ENCODE measurements around the gene TDRD10. TPM values are rescaled to one million over a fixed set of nuclear protein-coding genes. Genes with fewer than 3 reads are reported as not detected.

The TDRD10 gene
- total RNA-seq, 1 experiment from 2014 or later, result not detected

- no peaks in the 10 kb centered on the region for H3K79me2 ChIP-seq (ENCODE audit: low read depth)
- no peak overlapping the region for H3K4me3 ChIP-seq
- H4K20me1 ChIP-seq (ENCODE audit: insufficient read depth), result no peaks in the 10 kb centered on the region
- H3K4me2 ChIP-seq, result no peak overlapping the region
- TF ChIP-seq CTCF (conservative IDR thresholded peaks at IDR 0.05) (no peak), EZH2 (IDR thresholded peaks at IDR 0.05; ENCODE audit: low read depth) (no peak)
- no peak for DNase-seq
- peaks cover 79% of the 10 kb centered on the region for H3K27me3 ChIP-seq (ENCODE audit: insufficient read depth, low read depth)
- intact Hi-C loops (cut with micrococcal nuclease; ENCODE audit: unreplicated experiment), result no loop called here
- BruUV-seq (replicated peaks), result no TSS peak
- no peaks in the 10 kb centered on the region for H3K9me3 ChIP-seq (ENCODE audit: insufficient read depth, low read depth)
- ChIA-PET POLR2A (ENCODE audit: unreplicated experiment) (no interaction called here), CTCF (no interaction called here)
- no peaks in the 10 kb centered on the region for H3K36me3 ChIP-seq (ENCODE audit: low read depth)
- H3F3A ChIP-seq (ENCODE audit: insufficient read depth, low read depth), result no peaks in the 10 kb centered on the region
- no peaks in the 10 kb centered on the region for H3K4me1 ChIP-seq (replicated peaks; ENCODE audit: insufficient read depth)
- no peak overlapping the region for H3K27ac ChIP-seq
- H3K9me2 ChIP-seq (ENCODE audit: insufficient read depth), result no peaks in the 10 kb centered on the region
- H2AFZ ChIP-seq, result no peak overlapping the region
Measured at GRCh38 chr1:154500533-154500932, 1.5 kb upstream of the TDRD10 start.

- Histone ChIP-seq H4K20me1 (ENCODE audit: insufficient read depth) (no peaks in the 10 kb centered on the region), H2AFZ (no peak overlapping the region), H3K9me3 (ENCODE audit: insufficient read depth, low read depth) (no peaks in the 10 kb centered on the region), H3K4me3 (no peak overlapping the region), H3K36me3 (ENCODE audit: low read depth) (no peaks in the 10 kb centered on the region), H3K27me3 (ENCODE audit: insufficient read depth, low read depth) (peaks cover 78% of the 10 kb centered on the region), H3F3A (ENCODE audit: insufficient read depth, low read depth) (no peaks in the 10 kb centered on the region), H3K9me2 (ENCODE audit: insufficient read depth) (no peaks in the 10 kb centered on the region), H3K79me2 (ENCODE audit: low read depth) (no peaks in the 10 kb centered on the region), H3K4me2 (no peak overlapping the region), H3K4me1 (replicated peaks; ENCODE audit: insufficient read depth) (no peaks in the 10 kb centered on the region), H3K27ac (no peak overlapping the region)
- intact Hi-C loops (cut with micrococcal nuclease; ENCODE audit: unreplicated experiment), result no loop called here
- BruUV-seq (replicated peaks), result no TSS peak
- POLR2A ChIA-PET (ENCODE audit: unreplicated experiment), result no interaction called here
- TF ChIP-seq EZH2 (IDR thresholded peaks at IDR 0.05; ENCODE audit: low read depth), result no peak
- TF ChIP-seq CTCF (conservative IDR thresholded peaks at IDR 0.05), result no peak
- DNase-seq, result no peak
- CTCF ChIA-PET, result no interaction called here
Measured at GRCh38 chr1:154501423-154502065, 475 bp upstream of the TDRD10 start.

- H3K4me2 ChIP-seq, result no peak overlapping the region
- H3K79me2 ChIP-seq (ENCODE audit: low read depth), result no peaks in the 10 kb centered on the region
- H3F3A ChIP-seq (ENCODE audit: insufficient read depth, low read depth), result no peaks in the 10 kb centered on the region
- no peak overlapping the region for H3K27ac ChIP-seq
- H3K36me3 ChIP-seq (ENCODE audit: low read depth), result no peaks in the 10 kb centered on the region
- no peak for DNase-seq
- H3K9me3 ChIP-seq (ENCODE audit: insufficient read depth, low read depth), result no peaks in the 10 kb centered on the region
- CTCF ChIA-PET, result no interaction called here
- no peaks in the 10 kb centered on the region for H4K20me1 ChIP-seq (ENCODE audit: insufficient read depth)
- no TSS peak for BruUV-seq (replicated peaks)
- TF ChIP-seq CTCF (conservative IDR thresholded peaks at IDR 0.05) (no peak), EZH2 (IDR thresholded peaks at IDR 0.05; ENCODE audit: low read depth) (no peak)
- H3K4me1 ChIP-seq (replicated peaks; ENCODE audit: insufficient read depth), result no peaks in the 10 kb centered on the region
- intact Hi-C loops (cut with micrococcal nuclease; ENCODE audit: unreplicated experiment), result no loop called here
- peaks cover 82% of the 10 kb centered on the region for H3K27me3 ChIP-seq (ENCODE audit: insufficient read depth, low read depth)
- POLR2A ChIA-PET (ENCODE audit: unreplicated experiment), result no interaction called here
- no peak overlapping the region for H3K4me3 ChIP-seq
- no peaks in the 10 kb centered on the region for H3K9me2 ChIP-seq (ENCODE audit: insufficient read depth)
- no peak overlapping the region for H2AFZ ChIP-seq
Measured at GRCh38 chr1:154502744-154503115, 711 bp downstream of the TDRD10 start.
